HG03025 (cell line): Measurements from ENCODE around the gene AKAP7.
A peak's percentile ranks its signal among the peaks of the same experiment; 100 is the strongest.

Experiments used
- ATAC-seq: cut with Tn5 transposase; IDR thresholded peaks from one replicate; pipeline ENCODE4 v1.9.1; 2021; ENCODE audit warnings: mild to moderate bottlenecking, moderate library complexity; ENCODE audit not compliant: unreplicated experiment, low FRiP score

The AKAP7 gene

DNA sequence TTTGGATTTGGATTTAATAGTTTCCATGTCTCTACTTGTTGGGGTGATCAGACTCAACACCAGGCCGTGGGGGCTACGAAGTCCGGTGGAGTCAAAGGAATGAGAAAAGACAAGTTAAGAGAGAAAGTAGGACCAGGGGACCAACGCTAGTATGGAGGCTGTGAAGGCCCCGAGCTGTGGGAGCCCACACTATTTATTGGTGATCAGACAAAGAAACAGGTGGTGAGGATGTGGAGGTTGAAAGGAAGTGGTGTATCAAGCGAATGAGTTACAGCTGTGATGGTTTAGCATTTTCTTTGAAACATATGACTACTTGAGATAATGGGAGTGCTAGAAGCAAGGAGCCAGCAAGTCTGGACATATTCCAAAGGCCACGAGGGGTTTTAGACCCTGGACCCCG is 62.4 kb downstream of the AKAP7 start:
- ATAC-seq, result no peak

DNA sequence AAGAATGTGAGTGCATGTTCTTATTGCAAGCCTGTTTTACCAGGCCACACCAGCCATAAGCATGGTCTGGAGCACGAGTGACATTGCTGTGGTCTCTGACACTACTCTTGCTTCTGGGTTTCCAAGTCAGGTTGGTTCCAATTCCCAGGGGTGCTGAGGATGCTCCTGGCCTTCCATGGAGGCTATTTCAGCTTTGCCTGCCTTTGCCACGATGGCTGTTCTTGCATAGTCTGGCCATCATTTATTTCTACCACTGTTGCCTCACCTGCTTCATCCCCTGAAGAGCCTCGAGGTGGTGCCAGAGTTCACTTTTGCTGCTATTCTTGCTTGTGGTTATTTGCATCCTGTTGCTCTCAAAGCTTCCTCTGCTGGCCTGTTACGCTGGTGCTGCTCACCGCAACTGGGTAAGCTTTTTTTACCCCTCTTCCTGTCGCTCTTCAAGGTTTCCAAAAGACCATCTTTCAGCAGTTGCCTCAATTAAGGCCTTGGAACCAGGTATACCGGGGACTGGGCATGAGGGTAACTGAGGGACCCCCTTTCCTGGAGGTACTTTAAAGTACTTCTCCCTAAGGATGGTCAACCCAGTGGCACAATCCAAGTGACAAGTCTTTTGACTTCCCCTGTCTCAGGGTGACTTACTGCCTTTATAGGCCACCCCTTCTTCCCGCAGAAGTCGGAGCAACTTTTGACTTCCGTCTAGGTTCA is 64.5 kb downstream of the AKAP7 start:
- peak; percentile 100 for ATAC-seq

DNA sequence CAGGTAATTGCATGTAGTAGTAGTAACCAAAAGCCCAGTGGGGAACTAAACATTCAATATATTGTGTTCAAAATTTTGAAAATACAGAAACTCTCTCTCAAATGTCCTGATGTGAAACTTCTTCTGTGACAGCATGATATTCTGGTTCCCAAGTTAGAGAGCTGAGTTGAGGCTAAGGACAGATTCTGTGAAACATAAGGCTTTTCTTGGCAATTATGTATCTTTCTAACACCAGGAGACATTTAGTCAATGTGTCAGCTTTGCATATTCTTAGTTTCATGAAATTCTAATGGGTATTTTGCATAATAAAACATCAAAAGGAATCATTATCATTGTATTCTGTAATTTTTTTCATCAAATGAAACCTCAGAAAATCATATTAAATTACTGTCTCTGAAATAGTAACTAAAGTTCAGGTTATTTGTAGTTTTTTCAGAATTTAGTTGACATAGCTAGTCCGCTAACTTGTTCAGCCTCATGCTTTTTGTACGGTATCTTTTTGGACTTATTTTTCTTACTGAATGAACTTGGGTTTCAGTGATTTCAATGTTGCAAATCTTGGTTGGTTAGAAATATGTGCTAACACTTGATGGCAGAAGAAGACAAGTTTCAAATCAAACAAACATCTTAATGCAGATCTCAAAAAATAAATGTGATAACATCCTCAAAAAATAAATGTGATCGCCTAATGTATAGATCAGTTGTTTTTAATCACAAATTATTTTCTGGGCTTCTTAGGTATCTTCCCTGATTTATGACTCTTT is 70.4 kb downstream of the AKAP7 start:
- ATAC-seq, result no peak

DNA sequence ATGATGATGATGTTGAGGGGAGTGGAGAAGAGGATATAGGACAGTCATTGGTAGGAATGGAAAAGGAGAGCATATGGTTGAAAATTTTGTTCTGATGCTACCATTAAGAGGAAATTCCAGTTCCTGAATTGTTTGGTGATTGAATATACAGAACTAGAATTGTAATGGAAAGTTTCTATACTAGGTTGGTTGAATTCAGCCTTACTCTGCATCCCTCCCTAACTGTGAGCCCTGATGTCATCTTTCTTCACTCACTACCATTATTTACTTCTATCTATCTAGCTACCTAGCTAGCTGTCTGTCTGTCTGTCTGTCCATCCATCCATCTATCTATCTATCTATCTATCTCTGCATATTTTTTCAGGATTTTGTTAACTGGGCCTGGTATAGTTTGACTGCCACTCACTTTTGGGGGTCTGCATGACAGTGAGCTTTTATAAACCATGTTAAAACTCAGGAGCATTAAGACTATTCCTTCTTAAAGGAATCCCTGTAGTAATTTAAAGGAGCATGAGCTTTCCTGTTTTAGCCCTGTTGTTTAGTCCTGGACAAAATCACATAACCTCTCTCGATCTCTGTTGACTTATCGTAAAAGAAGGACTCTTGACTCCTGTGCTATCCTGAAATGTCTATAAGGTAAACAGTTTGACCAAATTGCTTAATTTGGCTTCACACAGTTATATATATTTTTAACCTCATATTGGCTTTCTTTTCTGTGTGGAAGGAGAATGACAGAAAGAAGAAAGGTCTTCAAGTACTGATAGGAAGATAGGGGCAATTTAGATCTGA is 71.4 kb downstream of the AKAP7 start:
- ATAC-seq, result no peak

DNA sequence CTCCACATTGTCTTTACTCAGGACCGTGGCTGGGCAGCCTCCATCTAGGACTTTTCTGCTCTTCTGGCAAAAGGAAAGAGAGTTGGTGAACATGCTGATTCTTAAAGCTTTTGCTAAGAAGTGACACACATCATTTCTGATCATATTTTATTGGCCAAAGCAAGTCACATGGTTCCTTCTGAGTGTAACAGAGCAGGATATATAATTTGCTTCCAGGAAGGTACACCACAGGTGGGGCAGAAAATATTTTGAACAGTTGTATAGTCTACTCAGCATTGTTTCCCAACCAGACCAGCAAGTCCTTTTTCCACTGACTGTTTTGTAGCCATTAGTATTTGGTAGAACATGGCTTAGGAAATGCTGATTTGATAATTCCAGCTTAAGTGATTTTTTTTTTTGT is 73.5 kb downstream of the AKAP7 start:
- ATAC-seq, result no peak

DNA sequence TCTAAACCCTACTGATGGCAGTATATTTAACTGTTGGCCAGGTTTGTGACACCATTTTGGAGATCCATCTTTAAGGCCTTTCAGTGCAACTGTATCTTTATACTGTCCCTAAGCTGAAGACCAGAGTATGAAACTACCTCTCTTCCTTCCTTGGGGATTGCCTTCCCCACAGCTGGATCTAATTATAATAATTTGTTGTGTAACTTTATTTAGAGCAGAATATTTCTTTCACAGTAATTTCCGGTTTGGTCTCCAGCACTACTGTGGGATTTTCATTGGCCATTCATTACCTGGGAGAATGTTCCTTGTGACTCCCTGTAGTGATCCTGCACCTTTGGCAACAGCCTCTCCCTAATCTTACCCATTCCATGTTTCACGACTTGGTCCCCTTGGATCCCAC is 75.2 kb downstream of the AKAP7 start:
- no peak for ATAC-seq

DNA sequence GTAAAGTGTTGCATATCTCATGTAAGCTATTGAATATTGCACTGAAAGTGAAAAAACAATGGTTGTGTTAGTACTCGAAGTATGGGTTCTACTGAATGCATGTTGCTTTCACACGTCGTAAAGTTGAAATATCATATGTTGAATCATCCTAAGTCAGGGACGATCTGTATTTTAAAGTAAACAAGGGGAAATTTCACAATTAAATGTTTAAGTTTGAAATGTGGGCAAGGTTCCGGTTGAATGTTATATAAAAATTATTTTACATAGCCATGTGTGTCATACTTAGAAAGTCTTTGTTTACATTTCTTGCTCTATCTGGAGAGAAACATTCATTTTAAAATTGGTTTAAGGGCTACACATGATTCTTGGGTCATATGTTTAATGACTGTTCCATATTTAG is 76.8 kb downstream of the AKAP7 start:
- ATAC-seq, result no peak

DNA sequence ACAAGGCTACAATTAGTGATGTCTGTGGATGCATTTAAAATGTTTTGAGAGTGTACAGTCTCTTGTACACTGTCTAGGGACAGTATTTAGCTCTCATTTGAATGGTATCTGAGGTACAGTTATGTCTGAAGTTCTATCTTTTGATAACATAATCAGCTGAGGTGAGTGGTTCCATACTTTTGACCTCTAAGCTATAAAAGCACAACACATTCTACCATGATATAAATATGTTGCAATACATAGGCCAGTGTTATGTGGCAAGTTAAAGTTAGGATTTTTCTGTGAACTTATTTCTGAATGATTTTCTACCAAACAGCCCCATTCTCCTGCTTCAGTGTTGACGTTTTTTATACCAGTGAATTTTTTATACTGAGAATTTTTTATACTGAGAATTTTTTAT is 77.6 kb downstream of the AKAP7 start:
- no peak for ATAC-seq

DNA sequence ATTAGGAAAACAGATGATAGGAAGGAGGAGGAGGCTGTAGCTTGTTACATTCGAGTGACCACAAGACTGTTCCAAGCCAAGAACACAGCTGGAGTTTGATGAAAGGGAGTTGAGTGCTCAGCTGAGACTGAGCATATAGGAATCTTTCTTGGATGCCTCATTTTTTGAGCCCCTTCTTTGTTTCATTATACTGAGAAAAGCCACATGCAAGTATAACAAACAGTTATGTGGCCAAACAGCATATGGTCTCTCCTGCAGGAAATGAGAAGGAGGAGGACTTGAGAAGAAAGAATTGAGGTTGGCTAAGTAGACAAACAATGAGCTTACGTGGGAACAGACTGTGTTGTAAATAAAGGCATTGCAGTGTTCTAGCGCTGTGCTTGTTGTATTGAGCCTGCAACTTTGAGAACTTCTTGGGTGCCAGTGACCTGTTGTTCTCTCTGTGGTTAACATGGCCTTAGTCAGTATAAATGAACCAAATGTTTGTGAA is 78.3 kb downstream of the AKAP7 start:
- no peak for ATAC-seq

DNA sequence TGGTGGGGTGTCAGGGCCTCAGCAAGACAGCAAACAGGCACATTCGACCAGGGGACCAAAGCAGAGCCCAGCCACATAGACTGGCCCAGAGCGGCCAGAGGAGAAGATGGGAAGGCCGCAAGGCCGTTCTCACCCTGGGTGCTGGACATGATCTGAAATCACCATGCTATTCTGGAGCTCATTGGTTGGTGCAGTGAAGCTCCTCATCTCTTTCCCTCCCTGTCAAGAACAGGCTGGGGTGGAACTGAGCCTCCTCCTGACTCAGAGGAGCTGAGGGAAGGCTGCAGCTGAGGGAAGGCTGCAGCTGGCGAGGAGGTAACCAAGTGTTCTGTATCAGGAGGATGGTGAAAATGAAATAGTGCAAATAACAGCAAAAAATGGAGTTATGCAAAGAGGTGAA is 80.0 kb downstream of the AKAP7 start:
- no peak for ATAC-seq

DNA sequence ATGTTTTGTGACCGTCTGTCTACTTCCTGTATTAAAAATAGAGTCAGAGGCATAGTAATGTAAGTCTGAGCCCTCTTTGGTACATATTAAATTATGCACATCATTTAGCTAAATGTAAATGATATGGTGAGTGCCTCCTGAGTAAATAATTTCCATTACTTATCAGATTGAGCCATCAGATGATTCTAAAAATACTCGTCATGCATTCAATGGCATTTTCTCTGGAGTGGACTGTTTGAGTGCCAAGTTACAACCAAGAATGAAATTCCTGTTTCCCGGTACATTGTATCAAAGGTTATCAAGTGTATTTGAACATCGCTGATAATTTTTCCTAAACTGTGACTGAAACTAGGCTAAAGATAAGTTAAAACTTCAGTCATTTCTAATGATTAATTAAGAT is 81.0 kb downstream of the AKAP7 start:
- ATAC-seq, result no peak

DNA sequence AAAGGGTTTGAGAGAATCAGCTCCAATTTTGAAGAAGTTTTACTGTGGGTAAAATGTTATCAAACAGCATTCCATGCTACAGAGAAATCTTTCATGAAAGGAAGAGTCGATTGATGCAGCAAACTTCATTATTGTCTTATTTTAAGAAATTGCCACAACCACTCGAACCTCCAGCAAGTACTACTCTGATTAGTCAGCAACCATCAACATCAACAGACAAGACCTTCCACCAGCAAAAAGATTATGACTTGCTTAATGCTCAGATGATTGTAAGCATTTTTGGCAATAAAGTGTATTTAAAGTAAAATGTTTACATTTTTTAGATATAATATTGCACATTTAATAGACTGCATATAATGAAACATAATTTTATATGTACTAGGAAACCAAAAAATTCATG is 87.5 kb downstream of the AKAP7 start:
- ATAC-seq, result no peak

DNA sequence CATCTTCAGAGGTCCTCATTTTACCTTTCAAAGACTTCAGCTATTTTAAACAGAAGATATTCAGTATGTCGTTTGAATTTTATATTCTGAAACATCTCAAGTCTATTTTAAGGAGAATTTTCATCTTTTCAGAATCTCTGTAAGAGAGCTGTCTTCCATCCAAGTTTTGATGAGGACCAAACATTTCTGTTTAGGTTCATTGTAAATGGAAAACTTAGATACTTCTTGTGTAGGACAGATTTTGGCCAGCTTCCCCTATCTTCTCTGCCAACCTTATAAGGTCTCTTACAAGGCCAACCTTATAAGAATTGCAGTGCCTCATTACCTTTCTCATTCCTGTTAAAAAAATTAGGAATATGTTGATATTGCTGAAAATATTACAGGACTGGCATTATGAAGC is 88.1 kb downstream of the AKAP7 start:
- ATAC-seq, result no peak

DNA sequence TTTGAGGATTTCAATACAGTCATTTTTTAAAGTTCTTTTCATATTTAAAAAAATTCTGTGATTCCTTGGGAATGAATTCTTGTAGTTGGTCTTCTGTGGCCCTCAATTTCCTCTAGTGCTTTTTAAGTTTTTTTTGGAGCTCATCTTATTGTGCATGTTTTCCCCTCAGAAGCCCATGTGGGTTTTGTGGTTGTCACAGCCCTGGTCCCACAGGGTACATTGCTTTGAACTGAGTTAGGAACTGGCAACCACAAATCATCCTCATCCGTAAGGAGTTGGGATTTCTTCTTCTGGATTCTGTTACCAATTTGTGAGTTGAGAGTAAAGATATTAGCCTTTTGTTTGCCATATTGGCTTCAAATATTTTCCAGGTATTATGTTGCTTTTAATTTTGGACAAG is 89.9 kb downstream of the AKAP7 start:
- ATAC-seq, result no peak

DNA sequence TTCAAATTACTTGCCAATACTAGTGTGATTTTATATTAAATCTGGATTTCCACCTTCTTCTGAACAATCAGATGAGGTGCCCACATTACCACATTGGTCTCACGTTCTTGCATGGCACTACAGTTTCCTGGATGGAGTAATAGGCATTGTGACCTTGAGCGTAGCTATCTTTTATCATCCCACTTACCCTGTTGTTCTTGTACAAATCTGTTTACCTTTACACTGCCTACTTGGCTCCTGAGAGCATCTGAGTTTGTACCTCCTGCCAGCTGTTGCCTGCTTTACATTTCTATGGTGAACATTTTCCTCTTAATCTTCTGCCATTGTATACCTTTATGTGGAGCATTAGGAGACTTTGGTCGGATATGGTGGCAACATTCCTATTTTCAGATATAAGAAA is 90.7 kb downstream of the AKAP7 start:
- ATAC-seq, result no peak

DNA sequence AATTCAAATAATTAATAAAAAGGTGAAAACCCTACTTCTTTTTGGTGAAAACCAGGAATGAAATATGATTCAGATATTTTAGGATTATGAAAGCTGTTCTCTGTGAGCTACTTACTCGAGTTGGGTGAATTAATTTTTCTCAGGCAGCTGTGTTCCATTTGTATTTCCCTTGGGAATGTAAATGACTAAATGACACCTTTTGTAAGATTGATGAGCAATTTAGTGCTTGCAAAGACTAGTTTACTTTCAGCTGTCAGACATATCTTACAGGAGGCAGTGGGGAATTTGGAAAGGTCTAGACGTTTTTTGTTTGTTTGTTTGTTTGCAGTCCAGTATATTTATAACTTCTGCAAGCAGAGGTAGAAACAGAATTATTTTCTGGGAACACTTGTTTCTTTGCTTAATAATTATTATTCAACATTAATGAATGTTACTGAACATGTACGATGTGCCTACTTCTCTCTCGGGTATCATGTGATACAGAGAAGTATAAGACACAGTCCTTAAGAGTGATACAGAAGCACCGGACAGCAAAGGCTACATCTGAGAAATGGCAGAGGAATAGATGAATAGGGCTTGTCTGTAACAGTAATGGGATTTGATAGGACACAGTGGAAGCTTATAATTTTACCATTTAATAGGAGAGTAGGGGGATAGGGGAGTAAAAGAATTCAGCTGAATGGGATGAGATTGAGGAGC is 91.3 kb downstream of the AKAP7 start:
- ATAC-seq, result no peak

DNA sequence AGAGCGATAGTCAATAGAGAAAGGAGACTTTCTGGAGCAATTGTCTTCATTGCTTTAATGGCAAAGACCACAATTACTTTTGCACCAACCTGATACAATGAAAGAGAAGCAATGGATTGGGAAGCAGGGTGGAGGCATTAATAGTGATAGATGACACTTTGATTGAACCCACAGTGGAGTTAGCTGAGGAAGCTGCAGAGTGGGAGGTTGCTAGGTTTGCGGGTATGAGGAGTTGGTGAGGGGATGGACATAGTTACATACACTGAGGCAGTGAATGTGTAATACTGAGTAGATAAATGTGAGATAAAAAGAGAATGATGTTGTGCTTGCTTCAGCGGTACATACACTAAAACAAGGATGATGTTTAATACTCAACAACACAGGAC is 91.9 kb downstream of the AKAP7 start:
- ATAC-seq, result no peak

DNA sequence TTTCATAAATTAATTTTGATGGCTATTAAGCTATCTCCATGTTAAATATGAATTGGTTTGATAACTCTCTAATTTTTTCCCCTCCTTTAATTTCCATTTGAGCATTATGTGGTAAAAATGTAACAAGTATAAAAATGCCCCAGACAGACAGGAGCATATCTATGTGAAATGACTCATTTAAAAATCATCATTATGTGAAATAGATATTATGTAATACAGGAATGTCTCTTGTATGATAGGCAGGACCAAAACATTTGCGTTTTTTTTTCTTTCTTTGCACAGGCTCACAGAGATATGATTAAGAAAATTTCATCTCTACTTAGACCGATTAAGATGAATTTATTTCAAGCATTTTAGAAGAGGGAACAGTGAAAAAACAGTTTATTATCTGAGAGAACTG is 95.8 kb downstream of the AKAP7 start:
- no peak for ATAC-seq

DNA sequence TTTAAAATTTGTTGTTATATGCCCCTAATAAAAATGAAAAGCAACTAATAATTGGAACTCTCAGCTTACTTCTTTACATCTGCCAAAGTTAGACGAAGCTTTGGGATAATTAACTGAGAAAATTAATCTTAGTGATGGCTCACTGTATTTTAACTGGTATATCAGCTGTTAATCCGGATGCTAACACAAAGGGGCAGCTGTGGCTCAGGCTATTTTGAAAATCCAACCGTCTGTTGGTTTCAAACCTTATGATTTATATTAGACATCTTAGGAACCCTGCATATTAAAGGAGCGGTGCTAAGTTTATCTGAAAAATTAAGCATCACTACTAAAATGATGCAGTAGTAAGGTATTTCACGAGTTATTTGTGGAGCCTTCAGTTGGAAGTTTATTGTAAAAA is 96.6 kb downstream of the AKAP7 start:
- ATAC-seq, result no peak

DNA sequence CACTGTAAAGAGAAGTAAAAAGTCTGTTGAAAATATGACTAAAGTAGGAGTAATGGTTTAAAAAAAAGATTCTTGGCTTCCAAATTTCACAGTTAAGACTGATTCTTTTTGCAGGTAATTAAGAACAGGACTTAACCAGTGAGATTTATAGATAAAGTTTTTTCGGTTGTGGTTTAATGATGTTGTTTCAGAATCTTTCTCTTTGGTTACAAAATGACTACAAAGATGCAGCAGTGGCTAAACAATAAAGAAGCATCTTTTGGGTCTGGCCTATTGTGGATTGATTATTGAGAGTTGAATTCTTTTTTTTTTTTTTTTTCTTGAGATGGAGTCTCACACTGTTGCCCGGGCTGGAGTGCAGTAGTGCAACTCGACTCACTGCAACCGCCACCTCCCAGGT is 109.7 kb downstream of the AKAP7 start:
- no peak for ATAC-seq

DNA sequence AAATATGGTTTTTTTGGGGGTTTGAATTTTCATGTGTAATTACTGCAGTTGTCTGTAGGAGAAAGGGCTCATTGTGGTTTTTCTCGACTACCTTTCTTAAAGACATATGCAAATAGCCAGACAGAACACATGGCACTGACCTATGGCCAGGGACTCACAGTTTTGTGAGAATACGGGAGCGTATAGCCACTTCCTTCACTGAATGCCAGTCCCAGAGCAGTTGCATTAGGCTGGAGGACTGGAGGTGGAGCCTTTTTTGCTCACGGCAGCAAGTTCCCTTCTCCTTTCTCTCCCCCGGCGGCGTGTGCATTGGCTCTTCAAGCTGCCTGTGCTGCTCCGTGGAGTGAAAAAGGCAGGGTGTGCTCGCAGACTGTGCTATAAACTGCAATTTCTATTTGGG is 114.9 kb downstream of the AKAP7 start:
- ATAC-seq, result no peak
